ENCODE data around the gene PIGH.

PIGH gene

GRCh38 chr14:67572608-67573007, 27.5 kb downstream of the PIGH start:
- Histone ChIP-seq H3K9me3 (ENCODE audit: severe bottlenecking) (no peaks in the 10 kb centered on the region), H3K4me3 (ENCODE audit: low read depth, low read length) (no peak overlapping the region), H3K27ac (no peak overlapping the region), H3K36me3 (no peaks in the 10 kb centered on the region), H3K27me3 (ENCODE audit: insufficient read depth, low read depth, severe bottlenecking) (no peaks in the 10 kb centered on the region)
- no peak for DNase-seq
- no peak for TF ChIP-seq CTCF (IDR thresholded peaks at IDR 0.05; ENCODE audit: low read depth, low read length)

- Histone ChIP-seq H3K9me3 (ENCODE audit: severe bottlenecking) (no peaks in the 10 kb centered on the region), H3K27me3 (ENCODE audit: insufficient read depth, low read depth, severe bottlenecking) (no peaks in the 10 kb centered on the region), H3K36me3 (no peaks in the 10 kb centered on the region), H3K27ac (no peak overlapping the region), H3K4me3 (ENCODE audit: low read depth, low read length) (no peak overlapping the region)
- DNase-seq, result no peak
- no peak for TF ChIP-seq CTCF (IDR thresholded peaks at IDR 0.05; ENCODE audit: low read depth, low read length)
These were observed 28.1 kb downstream of the PIGH start for GRCh38 chr14:67571991-67572323.

- Histone ChIP-seq H3K27ac (no peak overlapping the region), H3K36me3 (no peaks in the 10 kb centered on the region), H3K4me3 (ENCODE audit: low read depth, low read length) (no peak overlapping the region), H3K27me3 (ENCODE audit: insufficient read depth, low read depth, severe bottlenecking) (no peaks in the 10 kb centered on the region), H3K9me3 (ENCODE audit: severe bottlenecking) (no peaks in the 10 kb centered on the region)
- peak; percentile 91 for TF ChIP-seq CTCF (IDR thresholded peaks at IDR 0.05; ENCODE audit: low read depth, low read length)
- DNase-seq, result peak; percentile 76
These were observed 28.6 kb downstream of the PIGH start for GRCh38 chr14:67571275-67571990.

GRCh38 chr14:67570453-67570852, 29.6 kb downstream of the PIGH start:
- Histone ChIP-seq H3K4me3 (ENCODE audit: low read depth, low read length) (no peak overlapping the region), H3K9me3 (ENCODE audit: severe bottlenecking) (no peaks in the 10 kb centered on the region), H3K27me3 (ENCODE audit: insufficient read depth, low read depth, severe bottlenecking) (no peaks in the 10 kb centered on the region), H3K36me3 (no peaks in the 10 kb centered on the region), H3K27ac (no peak overlapping the region)
- no peak for TF ChIP-seq CTCF (IDR thresholded peaks at IDR 0.05; ENCODE audit: low read depth, low read length)
- DNase-seq, result no peak

- H3K9me3 ChIP-seq (ENCODE audit: severe bottlenecking), result no peaks in the 10 kb centered on the region
- TF ChIP-seq CTCF (IDR thresholded peaks at IDR 0.05; ENCODE audit: low read depth, low read length), result no peak
- peak; percentile 61 for DNase-seq
- H3K27me3 ChIP-seq (ENCODE audit: insufficient read depth, low read depth, severe bottlenecking), result no peaks in the 10 kb centered on the region
- H3K36me3 ChIP-seq, result no peaks in the 10 kb centered on the region
- no peak overlapping the region for H3K4me3 ChIP-seq (ENCODE audit: low read depth, low read length)
- H3K27ac ChIP-seq, result no peak overlapping the region
These were observed 30.3 kb downstream of the PIGH start for GRCh38 chr14:67569651-67570290.

Data from WERI-Rb-1 (cell line).